Stimulated activated CD8-positive, alpha-beta memory T cell treated with anti-CD3 and anti-CD28 coated beads, Interleukin-7, amount 100 ng/mL, for 24 hours (primary cell): ENCODE data around the gene ZXDC.

Experiments used
- DNase-seq: peaks from one replicate; pipeline ENCODE4 v3.0.0-alpha.2; 2020; ENCODE audit warnings: low read depth

ZXDC gene

GRCh38 chr3:126394179-126394976, 81.3 kb downstream of the ZXDC start, which contains the start of gene CFAP100:
Gene CFAP100 (plus strand): TSS chr3:126394909. CDS start chr3:126396001, 1,092 bp downstream.
- DNase-seq, result no peak

GRCh38 chr3:126393563-126393962, 82.1 kb downstream of the ZXDC start:
- no peak for DNase-seq

- DNase-seq, result no peak
Observed at GRCh38 chr3:126392246-126392645, 83.4 kb downstream of the ZXDC start.

- no peak for DNase-seq
Observed at GRCh38 chr3:126391631-126392030, 84.1 kb downstream of the ZXDC start.

- DNase-seq, result no peak
Observed at GRCh38 chr3:126390751-126391150, 84.9 kb downstream of the ZXDC start.

GRCh38 chr3:126390201-126390600, 85.5 kb downstream of the ZXDC start:
- no peak for DNase-seq

- DNase-seq, result no peak
Observed at GRCh38 chr3:126389794-126390146, 85.9 kb downstream of the ZXDC start.

GRCh38 chr3:126389112-126389793, 86.4 kb downstream of the ZXDC start:
- peak; percentile 6 for DNase-seq
